HG02623 (cell line): ENCODE measurements around the gene TMEM121.
A peak's percentile ranks its signal among the peaks of the same experiment; 100 is the strongest.

ENCODE experiments used
- ATAC-seq: cut with Tn5 transposase; IDR thresholded peaks from one replicate; pipeline ENCODE4 v1.9.1; 2021; ENCODE audit warnings: moderate library complexity; ENCODE audit not compliant: unreplicated experiment

TMEM121 gene

DNA sequence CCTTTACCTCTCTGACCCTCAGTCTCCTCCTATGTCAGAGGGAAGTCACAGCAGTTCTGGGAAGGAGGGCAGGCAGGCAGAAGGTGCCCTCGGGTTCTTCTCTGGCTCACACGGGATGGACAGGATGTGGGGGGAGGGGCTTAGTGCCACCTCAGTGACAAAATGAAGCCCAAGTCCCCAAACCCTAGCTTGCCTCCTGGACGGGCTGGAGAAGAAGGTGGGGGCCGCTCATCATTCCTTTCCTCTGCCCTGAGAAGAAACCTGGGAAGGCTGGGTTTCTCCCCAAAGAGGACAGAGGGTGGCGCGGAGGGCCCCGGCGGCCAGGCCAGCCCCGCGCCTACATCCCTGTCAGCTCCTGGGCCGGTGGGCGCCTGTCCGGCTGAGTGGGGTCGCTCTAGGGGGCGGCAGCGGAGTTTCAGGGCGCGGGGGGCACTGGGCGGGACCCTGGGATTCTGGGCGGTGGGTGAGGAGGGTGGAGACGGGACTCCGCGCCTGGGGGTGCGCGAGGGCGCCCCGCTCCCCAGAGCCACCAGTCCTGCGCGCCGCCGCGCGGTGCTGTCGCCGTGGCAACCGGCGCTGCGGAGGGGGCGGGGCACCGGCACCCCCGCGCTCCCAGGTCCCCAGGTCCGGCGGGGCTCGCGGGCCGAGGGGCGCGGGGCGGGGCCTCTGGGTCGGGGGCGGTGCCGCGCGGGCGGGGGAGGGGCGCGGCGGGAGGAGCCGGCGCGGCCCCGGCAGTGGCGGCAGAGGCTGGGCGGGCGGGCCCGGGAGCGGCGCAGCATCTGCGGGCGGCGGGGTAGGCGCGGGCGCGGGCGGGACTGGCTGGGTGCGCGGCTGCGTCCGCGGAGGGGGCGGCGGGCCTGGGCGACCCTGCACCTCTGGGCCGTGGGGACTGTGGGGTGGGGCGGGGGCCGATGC is at the start of gene TMEM121:
Gene TMEM121, plus strand, starts transcription at position 723 of the 915 bp plus-strand sequence. CDS start 2,252 bp downstream, outside the sequence.
- ATAC-seq, result no peak

DNA sequence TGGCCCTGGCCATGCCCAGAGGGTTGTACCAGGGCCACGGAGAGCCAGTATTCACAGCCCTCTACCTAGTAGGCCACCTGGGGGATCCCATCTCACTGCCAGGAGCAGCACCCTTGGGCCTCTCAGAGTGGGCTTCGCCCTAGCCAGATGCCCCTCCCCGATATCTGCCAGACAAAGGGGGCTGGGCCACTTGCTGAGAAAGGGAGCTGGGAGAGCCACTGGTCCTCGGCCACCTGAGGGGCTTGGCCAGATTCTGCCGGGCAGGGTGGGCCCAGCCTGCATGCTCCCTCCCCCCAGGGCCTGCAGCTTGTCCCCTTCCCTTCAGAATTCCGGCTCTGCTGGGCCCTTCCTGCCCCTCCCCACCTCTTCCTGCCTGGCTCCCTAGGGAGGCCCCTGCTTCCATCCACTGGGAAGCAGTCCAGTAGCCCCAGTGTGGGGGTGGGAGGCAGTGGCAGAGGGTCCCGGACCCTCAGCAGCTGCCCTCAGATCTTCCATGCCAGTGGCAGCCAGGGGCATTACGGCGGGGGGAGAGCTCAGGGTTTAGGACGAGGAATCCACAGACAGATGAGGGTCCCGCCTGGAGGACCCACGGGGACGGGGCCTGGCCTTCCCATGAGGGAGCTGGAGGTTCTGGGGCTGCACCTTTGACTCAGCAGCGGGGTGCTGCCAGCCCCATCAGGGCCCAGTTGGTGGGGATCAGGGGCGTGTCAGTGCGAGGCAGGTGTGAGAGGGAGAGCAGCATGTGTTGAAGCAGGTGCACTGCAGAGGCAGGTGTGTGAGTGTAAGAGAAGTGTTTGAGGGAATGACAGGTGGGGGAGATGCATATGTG is 49.3 kb upstream of the TMEM121 start:
- ATAC-seq, result no peak

DNA sequence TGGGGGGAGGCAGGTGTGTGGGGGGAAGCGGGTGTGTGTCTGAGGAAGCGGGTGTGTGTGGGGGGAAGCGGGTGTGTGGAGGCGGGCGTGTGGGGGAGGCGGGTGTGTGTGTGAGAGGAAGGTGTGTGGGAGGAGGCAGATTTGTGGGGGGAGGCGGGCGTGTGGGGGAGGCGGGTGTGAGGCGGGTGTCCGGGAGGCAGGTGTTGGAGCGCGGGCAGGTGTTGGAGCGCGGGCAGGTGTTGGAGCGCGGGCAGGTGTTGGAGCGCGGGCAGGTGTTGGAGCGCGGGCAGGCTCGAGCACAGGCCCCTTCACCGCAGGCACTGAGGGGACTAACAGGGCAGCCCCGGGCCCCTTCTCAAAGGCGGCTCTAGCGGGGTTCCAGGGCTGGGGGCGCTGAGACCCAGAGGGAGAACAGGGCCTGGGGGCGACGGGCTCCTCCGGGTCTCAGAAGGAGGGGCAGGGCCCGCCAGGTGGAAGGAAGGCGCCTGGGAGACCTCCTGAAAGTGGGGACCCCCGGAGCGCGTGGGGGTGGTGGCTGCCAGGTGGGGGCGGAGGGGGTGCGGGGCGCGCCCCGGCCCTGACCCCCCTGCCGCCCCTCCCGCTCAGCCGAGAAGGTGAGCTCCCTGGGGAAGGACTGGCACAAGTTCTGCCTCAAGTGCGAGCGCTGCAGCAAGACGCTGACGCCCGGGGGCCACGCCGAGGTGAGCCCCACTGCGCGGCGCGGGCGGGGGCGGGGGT is 48.6 kb upstream of the TMEM121 start:
- no peak for ATAC-seq

DNA sequence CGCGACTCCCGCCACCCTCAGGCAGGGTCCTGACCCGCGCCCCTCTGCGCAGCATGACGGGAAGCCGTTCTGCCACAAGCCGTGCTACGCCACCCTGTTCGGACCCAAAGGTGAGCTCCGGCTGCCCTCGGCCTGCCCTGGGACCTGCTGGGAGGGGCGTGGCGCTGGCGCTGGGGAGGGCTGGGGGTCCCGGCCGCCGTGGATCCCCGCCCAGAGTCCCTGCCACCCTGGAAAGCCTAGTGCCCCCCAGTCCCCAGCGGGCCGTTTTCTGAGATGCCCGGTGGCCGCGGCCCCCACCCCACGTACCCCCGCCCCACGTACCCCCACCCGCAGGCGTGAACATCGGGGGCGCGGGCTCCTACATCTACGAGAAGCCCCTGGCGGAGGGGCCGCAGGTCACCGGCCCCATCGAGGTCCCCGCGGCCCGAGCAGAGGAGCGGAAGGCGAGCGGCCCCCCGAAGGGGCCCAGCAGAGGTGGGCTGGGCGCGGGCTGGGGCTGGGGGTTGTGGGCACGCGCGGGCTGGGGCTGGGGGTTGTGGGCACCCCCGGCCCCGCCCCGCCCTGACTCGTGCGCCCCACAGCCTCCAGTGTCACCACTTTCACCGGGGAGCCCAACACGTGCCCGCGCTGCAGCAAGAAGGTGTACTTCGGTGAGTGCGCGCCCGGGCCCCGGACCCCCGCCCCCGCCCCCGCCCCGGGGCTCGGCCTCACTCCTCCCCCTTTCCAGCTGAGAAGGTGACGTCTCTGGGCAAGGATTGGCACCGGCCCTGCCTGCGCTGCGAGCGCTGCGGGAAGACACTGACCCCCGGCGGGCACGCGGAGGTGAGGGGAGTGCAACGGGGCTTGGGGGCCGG is 47.8 kb upstream of the TMEM121 start:
- no peak for ATAC-seq

DNA sequence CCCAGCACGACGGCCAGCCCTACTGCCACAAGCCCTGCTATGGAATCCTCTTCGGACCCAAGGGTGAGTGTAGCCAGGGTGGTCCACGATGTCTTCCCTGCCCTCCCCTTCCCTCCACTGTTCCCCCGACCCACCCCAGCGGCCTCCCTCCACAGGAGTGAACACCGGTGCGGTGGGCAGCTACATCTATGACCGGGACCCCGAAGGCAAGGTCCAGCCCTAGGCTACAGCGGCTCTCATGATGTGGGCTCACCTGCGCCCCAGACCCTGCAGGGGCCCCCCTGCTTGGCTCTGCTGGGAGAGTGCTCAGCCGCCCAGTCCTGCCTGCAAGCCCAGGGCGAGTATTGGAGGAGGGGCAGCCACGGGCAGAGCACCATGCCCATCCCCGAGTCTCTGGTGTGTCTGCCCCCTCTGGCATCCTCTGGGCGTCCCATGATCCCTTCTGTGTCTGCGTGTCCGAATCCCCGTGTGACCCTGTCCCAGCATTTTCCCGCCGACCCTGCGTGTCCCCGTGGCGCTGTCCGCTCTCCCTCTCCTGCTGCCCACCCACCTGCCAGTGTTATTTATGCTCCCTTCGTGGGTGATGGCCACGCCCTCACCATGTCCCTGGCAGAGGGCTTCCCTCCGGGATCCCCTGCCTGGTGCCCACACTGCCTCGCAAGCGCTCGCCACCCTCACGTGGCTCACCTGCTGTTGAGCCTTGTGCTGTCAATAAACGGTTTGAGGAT is 46.8 kb upstream of the TMEM121 start:
- no peak for ATAC-seq

DNA sequence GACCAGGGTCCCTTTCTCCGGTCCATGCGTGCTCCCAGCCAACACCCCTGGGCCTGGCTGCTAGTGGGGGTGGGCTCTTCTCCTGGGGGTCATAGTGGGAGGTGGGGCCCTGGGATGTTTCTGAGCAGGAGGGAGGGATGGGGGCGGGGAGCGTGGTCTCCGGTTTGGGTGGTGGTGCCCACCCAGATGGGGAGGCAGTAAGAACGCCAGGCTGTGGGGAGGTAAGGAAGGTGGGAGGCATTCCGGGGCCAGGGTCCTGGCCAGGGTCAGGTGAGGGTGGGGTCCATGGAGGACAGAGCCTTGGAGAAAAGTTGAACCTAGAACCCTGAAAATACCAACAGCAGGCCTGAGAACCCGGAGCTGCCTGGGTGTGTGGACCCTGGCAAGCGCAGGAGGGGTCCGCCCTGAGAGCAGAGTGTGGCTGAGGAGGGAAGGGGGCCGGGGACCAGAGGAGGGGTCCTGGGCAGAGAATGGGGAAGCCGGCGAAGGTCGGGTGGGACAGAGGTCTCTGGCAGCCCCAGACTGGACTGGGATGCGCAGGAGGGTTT is 46.1 kb upstream of the TMEM121 start:
- ATAC-seq, result no peak

DNA sequence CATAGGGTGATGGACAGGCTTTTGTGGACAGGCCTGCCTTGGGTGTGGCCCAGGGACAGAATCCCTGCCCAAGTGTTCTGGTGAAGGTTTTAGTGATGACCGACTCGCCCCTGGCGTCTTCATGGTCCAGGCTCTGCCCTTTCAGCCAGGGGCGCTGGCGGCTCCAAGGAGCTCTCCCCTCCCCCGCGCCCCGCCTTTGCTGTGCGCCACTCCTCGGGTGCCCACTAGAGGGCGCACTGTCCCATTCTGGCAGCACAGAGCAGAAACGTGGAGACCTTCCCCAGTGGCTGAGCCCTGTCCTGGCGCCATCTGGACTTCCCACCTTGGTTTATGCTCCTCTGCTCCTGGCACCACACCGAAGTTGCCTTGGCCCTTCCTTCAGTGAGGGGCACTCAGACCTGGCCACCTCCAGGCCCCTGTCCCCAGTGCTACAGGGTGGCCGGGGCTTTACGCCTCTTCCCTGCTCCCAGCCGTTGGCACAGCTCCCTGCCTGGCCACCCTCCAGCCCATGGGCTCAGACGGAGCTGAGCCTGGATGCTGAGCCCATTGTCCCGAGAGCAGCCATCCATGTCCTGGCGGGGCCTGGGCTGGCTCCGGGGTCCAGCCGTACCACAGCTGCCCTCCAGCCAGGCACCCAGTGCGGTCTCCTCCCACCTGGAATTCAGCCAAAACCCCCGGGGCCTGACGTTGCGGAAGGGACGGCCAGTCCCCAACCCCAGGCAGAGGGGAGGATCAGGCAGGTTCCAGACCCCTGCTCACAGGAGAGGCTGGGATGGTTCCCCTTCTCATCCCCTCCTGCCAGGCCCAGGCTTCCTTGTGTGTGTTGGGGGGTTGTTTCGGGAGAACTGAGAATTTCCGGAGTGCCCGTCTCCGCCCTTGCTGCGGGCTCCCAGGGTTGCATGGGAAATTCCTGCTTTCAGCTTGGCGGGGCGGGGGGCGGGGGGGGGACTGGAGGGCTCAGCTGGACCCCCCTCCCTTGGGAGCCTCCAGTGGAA is 45.3 kb upstream of the TMEM121 start:
- ATAC-seq, result peak; percentile 56

DNA sequence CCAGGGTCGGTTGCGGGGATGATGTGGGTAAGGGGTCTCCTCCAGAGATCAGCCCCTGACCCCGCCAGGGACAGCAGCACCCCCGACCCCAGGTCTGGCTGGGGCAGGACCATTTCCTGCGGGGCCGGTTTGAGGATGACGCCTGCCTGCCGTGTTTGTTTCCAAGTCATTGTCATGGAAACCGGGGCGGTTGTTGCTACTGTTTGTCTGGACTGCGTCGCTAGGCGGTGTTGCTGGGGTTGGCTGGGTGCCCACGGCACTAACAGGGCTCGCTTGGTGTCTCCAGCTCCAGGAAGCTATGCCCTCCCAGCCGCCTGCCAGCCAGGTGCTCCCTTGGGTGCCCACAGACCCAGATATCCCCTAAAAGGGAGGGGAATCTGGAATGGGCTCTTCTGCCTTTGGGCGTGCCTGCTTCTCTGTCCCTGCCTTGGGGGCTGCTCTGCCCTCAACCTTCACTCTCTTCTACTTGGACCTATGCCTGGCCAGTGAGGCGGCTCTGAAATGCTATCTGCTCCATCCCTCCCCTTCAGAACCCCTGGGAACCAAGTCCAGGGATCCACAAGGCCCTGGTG is 44.4 kb upstream of the TMEM121 start:
- peak; percentile 43 for ATAC-seq

DNA sequence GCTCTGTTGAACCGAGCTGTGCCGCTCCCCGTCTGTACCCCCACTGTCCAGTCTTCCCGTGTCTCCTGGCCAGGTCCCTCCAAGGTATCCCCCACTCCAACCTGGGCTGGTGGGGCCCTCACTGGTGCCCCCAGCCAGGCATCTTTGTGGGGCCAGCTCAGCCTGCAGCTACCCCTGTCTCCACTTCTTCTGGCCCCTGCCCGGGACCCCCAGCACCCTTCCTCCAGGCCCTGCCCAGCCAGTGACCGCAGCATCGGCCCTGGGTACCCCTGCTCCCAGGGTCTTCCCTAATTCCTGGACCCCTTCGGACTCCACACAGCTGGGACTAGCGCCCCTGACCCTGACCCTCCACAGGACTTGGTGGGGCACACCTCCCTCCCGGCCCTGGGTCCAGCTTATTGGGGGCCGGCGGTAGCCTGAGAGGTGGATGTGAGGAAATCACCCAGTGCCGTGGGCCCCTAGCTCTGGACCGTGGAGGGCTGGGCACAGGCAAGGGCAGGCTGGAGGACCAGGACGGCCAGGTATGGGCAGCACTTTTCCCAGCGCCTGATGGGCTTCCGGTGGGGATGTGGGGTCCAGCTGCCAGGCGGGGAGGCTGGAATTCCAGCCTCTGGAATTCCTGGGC is 43.8 kb upstream of the TMEM121 start:
- no peak for ATAC-seq

DNA sequence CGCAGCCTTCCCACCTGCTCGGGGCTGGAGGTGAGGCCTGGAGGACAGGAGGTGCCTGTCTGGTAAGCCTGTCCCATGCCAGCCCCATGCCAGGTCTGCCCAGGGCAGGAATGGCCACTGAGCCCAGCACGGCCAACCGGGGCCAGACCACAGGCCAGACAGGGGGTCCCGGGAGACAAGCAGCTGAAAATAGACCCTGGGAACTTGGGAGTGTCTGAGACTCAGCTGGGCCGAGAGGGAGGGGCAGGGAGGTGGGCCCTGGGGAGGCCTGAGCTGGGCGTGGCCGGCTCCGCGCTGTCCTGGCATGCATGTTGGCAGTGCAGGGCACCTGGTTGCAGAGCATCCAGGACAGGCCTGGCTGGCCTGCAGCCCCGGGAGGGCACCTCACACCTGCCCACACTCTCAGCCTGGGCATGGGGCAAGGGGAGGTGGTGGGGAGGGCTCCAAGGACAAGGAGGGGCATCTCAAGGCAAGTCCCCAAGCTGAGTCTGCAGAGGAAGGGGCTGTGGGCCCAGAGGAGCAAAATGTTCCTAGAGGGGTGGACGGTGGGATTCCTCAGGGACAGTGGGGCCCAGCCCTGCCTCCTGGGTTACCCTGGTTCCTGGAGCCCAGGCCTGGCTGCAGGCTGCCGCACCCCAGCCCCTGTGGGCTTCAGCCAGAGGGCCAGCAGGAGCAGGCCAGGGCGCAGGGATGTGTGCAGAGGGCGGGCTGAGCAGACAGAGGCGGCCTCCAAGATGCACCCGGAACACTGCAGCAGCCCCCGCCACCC is 42.9 kb upstream of the TMEM121 start:
- ATAC-seq, result no peak

DNA sequence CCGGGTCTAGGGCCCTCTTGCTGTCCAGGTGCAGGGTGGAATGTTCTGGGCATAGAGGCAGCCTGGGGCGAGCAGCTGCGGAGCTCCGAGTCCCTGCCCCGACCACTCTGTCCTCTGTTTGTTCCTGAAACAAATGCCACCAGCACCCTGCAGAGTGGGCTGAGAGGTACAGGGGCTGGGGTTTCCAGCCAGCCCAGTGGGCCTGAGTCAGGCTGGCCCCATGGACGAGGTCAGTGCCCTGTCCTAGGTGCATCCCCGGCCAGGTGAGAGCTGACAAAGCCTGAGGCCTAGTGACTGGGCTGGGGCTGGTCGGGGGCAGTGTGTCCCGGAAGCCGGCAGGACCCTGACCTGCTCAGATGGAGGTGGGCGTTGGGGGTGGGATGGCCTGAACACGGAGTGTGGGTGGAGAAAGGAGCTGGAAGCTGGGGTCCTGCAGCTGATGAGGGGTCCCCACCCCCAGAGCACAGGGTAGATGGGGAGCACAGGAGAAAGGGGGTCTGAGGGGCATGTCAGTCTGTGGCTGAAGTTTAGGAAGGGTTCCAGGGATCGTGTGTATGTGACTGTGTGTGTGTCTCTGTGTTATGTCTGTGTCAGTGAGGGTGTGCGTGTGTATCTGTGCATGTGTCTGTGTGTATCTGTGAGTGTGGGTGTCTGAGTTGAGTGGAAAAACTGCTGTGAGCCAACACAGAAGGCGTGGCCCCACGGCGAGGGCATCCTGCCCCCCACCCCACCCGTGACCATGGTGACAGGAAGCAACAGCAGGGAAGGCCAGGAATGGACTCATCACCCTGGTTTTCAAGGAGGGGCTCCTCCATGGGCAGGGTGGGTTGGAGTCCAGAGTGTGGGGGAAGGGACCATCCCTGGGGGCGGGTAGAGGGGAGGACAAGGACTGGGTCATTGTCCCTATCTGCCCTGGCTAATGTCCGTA is 42.0 kb upstream of the TMEM121 start:
- no peak for ATAC-seq

DNA sequence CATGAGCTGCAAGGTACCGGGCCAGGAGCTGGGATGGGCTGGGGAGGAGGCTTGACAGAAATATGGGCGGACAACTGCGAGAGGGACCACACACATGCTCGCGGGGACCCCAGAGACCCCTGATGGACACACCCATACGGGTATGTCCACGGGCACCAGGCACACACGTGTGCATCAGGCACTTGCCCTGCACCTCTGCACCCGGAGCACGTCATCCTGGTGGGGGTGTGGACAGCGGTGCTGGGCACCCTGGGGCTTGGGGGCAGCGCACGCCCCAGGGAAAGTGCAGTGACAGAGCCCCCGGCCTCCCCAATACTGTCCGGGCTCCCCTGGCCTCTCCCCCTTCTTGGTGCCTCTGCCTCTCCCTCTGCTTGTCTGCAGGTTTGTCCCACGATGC is 41.4 kb upstream of the TMEM121 start:
- no peak for ATAC-seq

DNA sequence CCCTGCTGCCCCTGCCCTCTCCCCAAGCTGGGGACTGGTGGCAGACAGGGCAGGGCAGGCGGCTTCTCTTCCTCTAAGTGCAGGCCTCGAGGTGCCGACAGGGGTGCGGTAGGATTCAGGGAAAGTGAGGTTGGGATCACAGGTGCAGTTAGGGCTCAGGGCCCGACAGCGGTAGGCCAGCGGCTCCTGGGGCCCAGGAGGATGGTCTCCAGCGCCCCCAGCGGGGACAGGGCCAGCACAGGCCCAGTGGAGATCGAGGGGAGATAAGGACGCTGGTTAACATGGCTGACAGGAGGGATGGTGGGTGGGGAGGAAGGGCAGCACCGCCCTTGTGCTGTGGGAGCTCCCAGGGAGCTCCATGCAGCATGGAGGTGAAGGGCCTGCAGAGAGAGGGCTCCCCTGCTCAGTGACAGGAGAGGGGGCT is 40.6 kb upstream of the TMEM121 start:
- ATAC-seq, result no peak

DNA sequence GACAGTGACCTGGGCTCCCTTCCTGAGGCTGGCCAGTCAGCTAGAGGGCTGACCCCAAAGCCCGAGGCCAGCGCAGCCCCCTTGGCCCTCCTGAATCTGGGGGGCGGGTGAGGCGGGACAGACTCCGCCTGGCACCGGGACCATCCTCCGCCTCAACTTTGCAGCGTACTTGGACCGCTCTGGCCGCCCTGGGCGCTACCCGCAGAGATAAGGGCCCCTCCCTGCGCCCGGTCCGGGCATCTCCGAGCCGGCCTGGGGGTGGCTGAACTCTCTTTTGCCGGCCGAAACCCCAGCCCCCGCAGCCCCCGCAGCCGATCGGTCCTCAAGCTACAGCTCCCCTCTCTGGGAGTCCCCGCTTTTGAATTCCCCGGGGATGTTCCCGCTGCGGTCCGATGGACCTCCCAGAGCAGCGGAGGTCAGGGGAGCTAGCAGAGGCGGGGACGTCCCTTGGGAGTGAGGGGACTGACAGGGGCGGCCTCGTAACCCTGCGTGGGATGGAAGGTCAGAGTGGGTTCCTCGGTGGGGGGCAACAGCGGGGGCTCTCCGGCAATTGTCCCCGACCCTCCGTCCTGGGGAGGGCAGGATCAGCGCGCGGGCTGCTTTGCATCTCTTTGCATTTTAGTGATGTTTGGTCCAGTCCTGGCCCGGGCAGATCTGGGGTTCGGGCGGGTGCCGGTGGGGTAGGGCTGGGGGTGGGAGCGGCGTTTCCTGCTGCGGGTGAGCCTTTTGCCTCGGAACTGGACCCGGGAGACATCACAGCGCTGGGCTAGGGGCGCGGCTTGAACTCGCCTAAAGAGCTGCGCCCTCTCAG is 40.0 kb upstream of the TMEM121 start, which contains the start of gene CRIP1:
Gene CRIP1, plus strand, starts transcription at position 724 of the 811 bp plus-strand sequence. CDS start 374 bp downstream, outside the sequence.
- ATAC-seq, result no peak
